ENCODE data around the gene BMP7. TPM values are rescaled to one million over a fixed set of nuclear protein-coding genes. Genes with fewer than 3 reads are reported as not detected.

The BMP7 gene
- total and polyA plus RNA-seq, 2 of the 13 experiments (the other 11 are each of a cell fraction or from before 2014, with no cell fraction given), result not detected

DNA sequence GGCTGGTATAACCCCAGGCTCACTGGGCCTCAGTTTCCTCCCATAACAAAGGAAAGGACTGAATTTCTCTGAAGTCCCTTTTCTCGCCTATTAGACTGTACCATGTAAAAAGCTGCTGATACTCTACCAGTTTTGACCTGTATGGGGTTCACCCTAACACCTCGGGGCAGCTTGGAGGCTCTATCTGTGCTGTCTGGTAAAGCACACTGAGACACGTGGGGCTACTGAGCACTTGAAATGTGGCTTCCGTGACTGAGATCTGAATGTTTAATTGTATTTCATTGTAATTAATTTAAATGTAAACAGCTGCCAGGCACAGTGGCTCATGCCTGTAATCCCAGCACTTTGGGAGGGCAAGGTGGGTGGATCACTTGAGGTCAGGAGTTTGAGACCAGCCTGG is 24.0 kb downstream of the BMP7 start:
- POLR2A ChIA-PET, result no interaction called here
- CTCF ChIA-PET (ENCODE audit: low intra/inter-chr PET ratio, low total read pairs), result no interaction called here
- Histone ChIP-seq H3K79me2 (ENCODE audit: insufficient read depth, low read length) (no peaks in the 10 kb centered on the region), H3K4me2 (ENCODE audit: low read depth, low read length) (no peak overlapping the region), H4K20me1 (ENCODE audit: insufficient read depth, low read length) (no peaks in the 10 kb centered on the region), H3K9ac (ENCODE audit: insufficient read depth, low read depth, low read length) (no peak overlapping the region), H3K4me1 (ENCODE audit: insufficient read depth, low read length) (no peaks in the 10 kb centered on the region), H3K27me3 (ENCODE audit: control insufficient read depth in 1 of 2, insufficient read depth in 2 of 2, low read length in 2 of 2) (peaks cover 2 to 15% of the 10 kb centered on the region in 2 experiments; a peak in 3 of 5 replicates), H3K27ac (ENCODE audit: extremely low read length, insufficient read depth, low read length) (no peak overlapping the region), H3K36me3 (replicated peaks in 1 of 2; ENCODE audit: control insufficient read depth in 1 of 2, insufficient read depth in 2 of 2, low read length in 2 of 2) (no peaks in the 10 kb centered on the region), H3K9me3 (ENCODE audit: low read length) (no peaks in the 10 kb centered on the region), H3K4me3 (replicated peaks in 1 of 3; ENCODE audit: insufficient read depth in 1 of 3, low read depth in 2 of 3, low read length in 3 of 3) (no peak overlapping the region), H2AFZ (ENCODE audit: low read length) (no peak overlapping the region)
- in situ Hi-C loops (cut with HindIII; ENCODE audit: extremely low pct_ligation_motif_present, low pct_unique_long_range_greater_than_20kb) (no loop called here), intact Hi-C loops (cut with micrococcal nuclease; ENCODE audit: unreplicated experiment) (loop anchor here (10.0 kb wide), 1 partner anchor 102 kb away; no protein-coding TSS in a partner anchor)
- WGBS (ENCODE audit: low lambda C conversion rate), result 10% methylated on average over 4 of the region's 4 CpGs
- no peak for DNase-seq (ENCODE audit: low spot score)
- no peak for TF ChIP-seq ZNF749 (CRISPR knock-in tag; IDR thresholded peaks at IDR 0.05; ENCODE audit: borderline replicate concordance)
- TF ChIP-seq ZNF260 (CRISPR knock-in tag; IDR thresholded peaks at IDR 0.05; ENCODE audit: borderline replicate concordance, low read depth), result no peak
- TF ChIP-seq ZNF543 (CRISPR knock-in tag; IDR thresholded peaks at IDR 0.05), result no peak
- TF ChIP-seq MYNN (CRISPR knock-in tag; IDR thresholded peaks at IDR 0.05; ENCODE audit: low read depth), result no peak
- no peak for TF ChIP-seq DR1 (CRISPR knock-in tag; IDR thresholded peaks at IDR 0.05)
- TF ChIP-seq GABPB1 (CRISPR knock-in tag; IDR thresholded peaks at IDR 0.05), result no peak
- no peak for TF ChIP-seq TRIM24 (CRISPR knock-in tag; IDR thresholded peaks at IDR 0.05)
- no peak for TF ChIP-seq SMAD9 (CRISPR knock-in tag; IDR thresholded peaks at IDR 0.05)
- TF ChIP-seq, protein P1, sequence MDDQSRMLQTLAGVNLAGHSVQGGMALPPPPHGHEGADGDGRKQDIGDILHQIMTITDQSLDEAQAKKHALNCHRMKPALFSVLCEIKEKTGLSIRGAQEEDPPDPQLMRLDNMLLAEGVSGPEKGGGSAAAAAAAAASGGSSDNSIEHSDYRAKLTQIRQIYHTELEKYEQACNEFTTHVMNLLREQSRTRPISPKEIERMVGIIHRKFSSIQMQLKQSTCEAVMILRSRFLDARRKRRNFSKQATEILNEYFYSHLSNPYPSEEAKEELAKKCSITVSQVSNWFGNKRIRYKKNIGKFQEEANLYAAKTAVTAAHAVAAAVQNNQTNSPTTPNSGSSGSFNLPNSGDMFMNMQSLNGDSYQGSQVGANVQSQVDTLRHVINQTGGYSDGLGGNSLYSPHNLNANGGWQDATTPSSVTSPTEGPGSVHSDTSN (CRISPR knock-in tag; IDR thresholded peaks at IDR 0.05; ENCODE audit: borderline replicate concordance), result no peak
- no peak for TF ChIP-seq NFRKB (IDR thresholded peaks at IDR 0.05)
- no peak for TF ChIP-seq ZNF614 (CRISPR knock-in tag; IDR thresholded peaks at IDR 0.05; ENCODE audit: borderline replicate concordance)
- ATAC-seq, result no peak
- BruUV-seq (replicated peaks), result no TSS peak
- FAIRE-seq, result no peak
